ENCODE data around the gene HDDC2.
A peak's percentile ranks its signal among the peaks of the same experiment; 100 is the strongest.

The HDDC2 gene

GRCh38 chr6:125264476-125264875, 37.3 kb downstream of the HDDC2 start:
- TF ChIP-seq, protein P1, sequence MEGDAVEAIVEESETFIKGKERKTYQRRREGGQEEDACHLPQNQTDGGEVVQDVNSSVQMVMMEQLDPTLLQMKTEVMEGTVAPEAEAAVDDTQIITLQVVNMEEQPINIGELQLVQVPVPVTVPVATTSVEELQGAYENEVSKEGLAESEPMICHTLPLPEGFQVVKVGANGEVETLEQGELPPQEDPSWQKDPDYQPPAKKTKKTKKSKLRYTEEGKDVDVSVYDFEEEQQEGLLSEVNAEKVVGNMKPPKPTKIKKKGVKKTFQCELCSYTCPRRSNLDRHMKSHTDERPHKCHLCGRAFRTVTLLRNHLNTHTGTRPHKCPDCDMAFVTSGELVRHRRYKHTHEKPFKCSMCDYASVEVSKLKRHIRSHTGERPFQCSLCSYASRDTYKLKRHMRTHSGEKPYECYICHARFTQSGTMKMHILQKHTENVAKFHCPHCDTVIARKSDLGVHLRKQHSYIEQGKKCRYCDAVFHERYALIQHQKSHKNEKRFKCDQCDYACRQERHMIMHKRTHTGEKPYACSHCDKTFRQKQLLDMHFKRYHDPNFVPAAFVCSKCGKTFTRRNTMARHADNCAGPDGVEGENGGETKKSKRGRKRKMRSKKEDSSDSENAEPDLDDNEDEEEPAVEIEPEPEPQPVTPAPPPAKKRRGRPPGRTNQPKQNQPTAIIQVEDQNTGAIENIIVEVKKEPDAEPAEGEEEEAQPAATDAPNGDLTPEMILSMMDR (conservative IDR thresholded peaks at IDR 0.05; ENCODE audit: low read length): no peak
- H3K4me3 ChIP-seq (ENCODE audit: low read length): no peak overlapping the region
- no peak for DNase-seq (ENCODE audit: low read depth)

- no peak overlapping the region for H3K4me3 ChIP-seq (ENCODE audit: low read length)
- TF ChIP-seq, protein P1 (conservative IDR thresholded peaks at IDR 0.05; ENCODE audit: low read length): no peak
- peak; percentile 75 for DNase-seq (ENCODE audit: low read depth)
These were observed 39.5 kb downstream of the HDDC2 start for GRCh38 chr6:125262016-125263013.

- no peak overlapping the region for H3K4me3 ChIP-seq (ENCODE audit: low read length)
- TF ChIP-seq, protein P1 (conservative IDR thresholded peaks at IDR 0.05; ENCODE audit: low read length): no peak
- DNase-seq (ENCODE audit: low read depth): no peak
These were observed 42.4 kb downstream of the HDDC2 start for GRCh38 chr6:125259354-125259736.

DNA sequence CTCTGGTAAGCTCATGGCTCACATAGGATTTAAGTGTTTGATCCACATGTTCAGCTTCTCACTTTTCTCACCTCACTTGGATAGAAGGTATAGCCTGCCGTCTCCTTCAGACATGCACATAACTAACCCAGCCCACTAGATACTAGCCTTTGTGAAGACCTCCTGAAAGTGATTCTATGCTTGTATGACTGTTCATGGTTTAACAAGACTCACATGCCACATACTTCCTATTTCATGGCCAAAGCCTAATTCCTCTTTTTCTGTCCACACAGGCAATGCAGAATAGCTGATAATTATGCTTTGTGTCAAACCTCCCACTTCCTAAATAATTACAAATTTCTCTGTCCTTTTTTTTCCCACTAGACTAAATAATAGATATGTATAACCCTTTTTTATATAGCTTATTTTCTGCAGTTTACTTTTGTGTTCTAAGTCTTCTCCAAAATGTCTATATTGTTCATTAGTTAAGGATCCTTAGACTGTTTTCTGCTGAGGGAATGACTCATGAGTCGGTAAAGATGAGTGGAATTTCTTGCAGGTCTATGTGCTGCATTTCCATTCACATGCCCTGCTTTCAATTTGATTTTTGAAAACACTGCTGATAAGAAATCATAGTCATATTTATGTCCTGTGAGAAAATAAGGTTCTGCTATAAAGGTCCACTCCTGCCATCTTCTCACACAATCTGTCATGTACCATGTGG, 43.0 kb downstream of the HDDC2 start:
- no peak for DNase-seq (ENCODE audit: low read depth)
- TF ChIP-seq, protein P1 (conservative IDR thresholded peaks at IDR 0.05; ENCODE audit: low read length): no peak
- no peak overlapping the region for H3K4me3 ChIP-seq (ENCODE audit: low read length)

GRCh38 chr6:125257351-125257750, 44.4 kb downstream of the HDDC2 start:
- H3K4me3 ChIP-seq (ENCODE audit: low read length): no peak overlapping the region
- TF ChIP-seq, protein P1 (conservative IDR thresholded peaks at IDR 0.05; ENCODE audit: low read length): no peak
- no peak for DNase-seq (ENCODE audit: low read depth)

GRCh38 chr6:125255201-125255600, 46.6 kb downstream of the HDDC2 start:
- H3K4me3 ChIP-seq (ENCODE audit: low read length): no peak overlapping the region
- DNase-seq (ENCODE audit: low read depth): no peak
- TF ChIP-seq, protein P1 (conservative IDR thresholded peaks at IDR 0.05; ENCODE audit: low read length): no peak

All from AG10803 (cell line).